IgD-negative memory B cell (primary cell): ENCODE measurements around the gene CBARP. TPM values are rescaled to one million over a fixed set of nuclear protein-coding genes. Genes with fewer than 3 reads are reported as not detected.
"Not testable (repeated sequence)": the region's sequence is repeated elsewhere in the genome, so short reads cannot be mapped to it uniquely, and the experiment has no call there.

Experiments
- H3K27ac Mint-ChIP-seq, 3 donors: one replicate each; pipeline ENCODE4 v1.8.0; 2020 to 2022; ENCODE audit warnings: mild to moderate bottlenecking in 3 of 3, mixed read lengths in 3 of 3, moderate library complexity in 1 of 3
- H3K27me3 Mint-ChIP-seq: one replicate; pipeline ENCODE4 v1.8.0; 2021; ENCODE audit warnings: mixed read lengths
- H3K36me3 Mint-ChIP-seq: one replicate; pipeline ENCODE4 v1.8.0; 2020; ENCODE audit warnings: mild to moderate bottlenecking, mixed read lengths
- H3K4me1 Mint-ChIP-seq, 3 donors: one replicate each; pipeline ENCODE4 v1.8.0; 2020 to 2022; ENCODE audit warnings: mixed read lengths in 3 of 3, mild to moderate bottlenecking in 1 of 3
- H3K4me3 Mint-ChIP-seq, 4 donors: one replicate each; pipeline ENCODE4 v1.8.0; 2020 to 2022; ENCODE audit warnings: mild to moderate bottlenecking in 4 of 4, mixed read lengths in 4 of 4, moderate library complexity in 3 of 4
- H3K9me3 Mint-ChIP-seq, 3 donors: one replicate each; pipeline ENCODE4 v1.8.0; 2020 to 2021; ENCODE audit warnings: mixed read lengths in 3 of 3, mild to moderate bottlenecking in 1 of 3
- polyA plus RNA-seq: library from polyadenylated mRNA; unstranded; fragments of 300-500 nt; fragmentation: Illumina TruSeq; gene quantifications from one replicate; pipeline ENCODE4 v1.2.3, GENCODE V29; 2021

CBARP gene
- polyA plus RNA-seq, 1 donor from 2014 or later: not detected

- H3K27me3 Mint-ChIP-seq: no peaks in the 10 kb centered on the region
- no peak overlapping the region for H3K4me3 Mint-ChIP-seq
- H3K9me3 Mint-ChIP-seq: no peaks in the 10 kb centered on the region
- peaks cover 5% of the 10 kb centered on the region for H3K36me3 Mint-ChIP-seq
- H3K4me1 Mint-ChIP-seq: peaks cover 11 to 13% (median 12%) of the 10 kb centered on the region in 3 donors
- peak overlapping the region in 1 of 3 donors; percentile 72 for H3K27ac Mint-ChIP-seq
These were observed 20.4 kb downstream of the CBARP start for GRCh38 chr19:1217366-1217765.

- peak overlapping the region in 1 of 3 donors; percentile 72 for H3K27ac Mint-ChIP-seq
- H3K4me1 Mint-ChIP-seq: peaks cover 11 to 13% (median 12%) of the 10 kb centered on the region in 3 donors
- H3K4me3 Mint-ChIP-seq: no peak overlapping the region
- peaks cover 5% of the 10 kb centered on the region for H3K36me3 Mint-ChIP-seq
- H3K9me3 Mint-ChIP-seq: no peaks in the 10 kb centered on the region
- no peaks in the 10 kb centered on the region for H3K27me3 Mint-ChIP-seq
These were observed 21.0 kb downstream of the CBARP start for GRCh38 chr19:1216756-1217155.

DNA sequence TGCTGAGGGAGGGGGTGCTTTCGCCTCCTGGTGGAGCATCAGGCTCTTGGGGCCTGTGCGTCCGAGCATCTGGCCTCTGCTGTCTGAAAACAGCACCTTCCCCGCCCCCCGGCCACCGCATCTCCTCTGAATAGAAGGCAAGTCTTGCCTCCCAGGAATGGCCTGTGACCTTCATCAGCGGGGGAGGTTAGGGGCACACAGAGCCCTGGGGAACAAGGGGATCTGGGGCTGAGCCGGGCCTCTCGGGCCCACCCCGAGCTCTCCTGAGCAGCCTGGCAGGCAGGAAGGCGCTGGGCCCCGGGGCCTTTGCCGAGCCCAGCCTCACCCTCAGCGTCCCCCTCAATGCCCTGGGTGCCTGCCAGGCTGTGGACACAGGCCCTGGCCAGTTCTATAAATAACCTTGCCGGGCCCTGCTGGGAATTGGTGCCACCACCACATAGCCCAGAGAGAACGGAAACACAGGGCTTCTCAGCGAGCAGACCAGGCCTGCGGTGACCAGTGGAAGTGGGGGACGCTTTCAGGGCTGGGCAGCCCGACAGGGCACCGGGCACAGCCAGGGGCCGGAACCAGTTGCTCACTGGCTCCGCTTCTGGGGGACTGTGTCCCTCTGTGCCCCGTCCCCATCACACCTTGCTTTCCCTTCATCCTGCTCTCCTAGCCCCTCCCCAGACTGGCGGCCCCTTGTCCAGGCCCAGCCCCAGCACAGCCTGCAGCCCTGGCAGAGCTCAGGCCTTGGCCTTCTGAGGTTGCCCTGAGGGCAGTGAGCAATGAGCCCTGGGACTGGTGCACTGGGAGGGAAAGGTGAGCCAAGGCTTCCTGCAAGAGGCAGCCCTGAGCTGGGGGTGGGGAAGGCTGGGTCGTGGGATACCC lies 22.7 kb downstream of the CBARP start:
- no peaks in the 10 kb centered on the region for H3K27me3 Mint-ChIP-seq
- peaks cover 5% of the 10 kb centered on the region for H3K36me3 Mint-ChIP-seq
- H3K4me1 Mint-ChIP-seq: peaks cover 11 to 18% (median 12%) of the 10 kb centered on the region in 3 donors
- H3K9me3 Mint-ChIP-seq: no peaks in the 10 kb centered on the region
- H3K4me3 Mint-ChIP-seq: no peak overlapping the region
- no peak overlapping the region for H3K27ac Mint-ChIP-seq

DNA sequence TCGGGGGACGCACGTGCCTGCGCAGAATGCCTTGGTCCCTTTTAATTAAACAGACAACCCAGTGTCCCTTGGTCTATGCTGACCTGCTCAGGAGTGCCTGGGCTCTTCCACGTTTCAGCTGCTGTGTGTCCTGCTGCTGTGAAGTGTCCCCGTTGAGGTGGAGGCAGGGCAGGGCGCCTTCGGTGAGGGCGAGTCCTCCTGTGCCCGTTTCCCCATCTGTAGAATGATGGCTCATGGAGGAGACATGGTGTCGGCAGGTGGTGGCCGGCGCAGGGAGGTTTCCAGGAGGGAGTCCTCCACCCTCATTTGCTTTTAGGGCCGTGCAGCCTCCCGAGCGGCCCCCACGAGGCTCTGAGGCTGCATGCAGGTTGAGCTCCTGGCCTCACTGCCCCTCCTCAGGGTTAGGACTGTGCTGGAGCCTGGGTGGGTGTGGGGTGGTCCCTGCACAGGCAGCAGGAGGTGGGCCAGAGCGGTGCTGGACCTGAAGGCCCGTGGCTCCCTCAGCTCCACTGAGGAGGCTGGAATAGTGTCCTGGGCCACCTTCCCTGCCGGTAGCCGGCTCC lies 23.4 kb downstream of the CBARP start:
- Mint-ChIP-seq H3K27ac (peak overlapping the region; percentile 88 to 91 (median 90)), H3K4me3 (peak overlapping the region in 2 of 4 donors; percentile 30 to 90), H3K27me3 (no peaks in the 10 kb centered on the region), H3K36me3 (peaks cover 5% of the 10 kb centered on the region), H3K4me1 (peaks cover 11 to 21% (median 12%) of the 10 kb centered on the region in 3 donors), H3K9me3 (no peaks in the 10 kb centered on the region)

GRCh38 chr19:1213391-1214286 lies 24.2 kb downstream of the CBARP start:
- no peaks in the 10 kb centered on the region for H3K27me3 Mint-ChIP-seq
- peaks cover 11 to 21% (median 12%) of the 10 kb centered on the region in 3 donors for H3K4me1 Mint-ChIP-seq
- peak overlapping the region; percentile 30 to 90 (median 75) for H3K4me3 Mint-ChIP-seq
- peak overlapping the region; percentile 88 to 91 (median 90) for H3K27ac Mint-ChIP-seq
- H3K9me3 Mint-ChIP-seq: no peaks in the 10 kb centered on the region
- peaks cover 5% of the 10 kb centered on the region for H3K36me3 Mint-ChIP-seq

DNA sequence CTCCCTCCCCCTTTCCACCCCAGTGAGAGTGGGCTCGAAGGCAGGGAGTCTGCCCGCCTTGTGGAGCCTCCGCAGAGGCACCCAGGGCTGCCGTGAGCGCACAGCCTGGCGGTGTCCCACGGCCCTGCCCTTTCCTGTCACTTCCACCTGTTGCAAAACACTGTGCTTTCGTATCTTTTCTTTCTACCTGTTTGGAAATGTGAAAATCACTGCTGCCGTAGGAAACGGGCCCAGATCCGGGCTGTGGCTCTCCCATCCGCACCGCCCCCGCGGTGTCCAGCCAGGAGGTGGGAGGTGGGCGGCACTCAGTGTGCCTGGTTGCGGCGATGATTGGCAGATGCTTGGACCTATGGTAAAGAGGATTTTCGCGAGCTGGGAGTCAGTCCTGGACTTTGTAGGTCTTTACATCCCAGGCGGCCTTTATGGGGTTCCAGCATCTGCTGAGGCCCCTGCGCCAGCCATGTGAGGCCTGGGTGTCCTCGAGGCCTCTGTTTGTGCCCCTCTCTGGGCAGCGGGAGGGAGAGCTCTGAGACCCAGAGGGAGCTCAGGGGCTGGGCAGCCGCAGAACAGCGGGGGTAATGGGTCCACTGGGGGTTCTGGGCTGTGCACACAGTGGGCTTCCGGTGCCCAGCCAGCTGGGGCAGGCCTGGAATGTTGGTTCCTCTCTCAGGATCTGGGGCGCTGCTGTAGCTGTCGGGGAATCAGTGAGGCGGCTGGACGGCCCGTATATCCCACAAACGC lies 26.1 kb downstream of the CBARP start:
- peaks cover 12 to 22% (median 21%) of the 10 kb centered on the region in 3 donors for H3K4me1 Mint-ChIP-seq

DNA sequence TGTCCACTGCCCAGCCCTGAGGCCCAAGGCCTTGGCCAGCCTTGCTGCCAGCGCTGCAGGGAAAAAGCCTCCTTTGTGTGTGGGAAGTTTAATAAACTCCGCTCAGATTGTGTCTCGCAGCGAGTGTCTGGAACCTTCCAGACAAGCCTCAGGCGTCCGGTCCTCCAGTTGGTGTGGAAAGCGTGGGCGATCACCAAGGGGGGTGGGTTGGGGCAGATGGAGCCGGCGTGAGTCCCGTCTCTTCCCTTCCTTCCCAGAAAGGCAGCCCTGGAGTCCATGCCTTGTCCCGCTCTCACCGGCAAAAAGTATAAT lies 27.6 kb downstream of the CBARP start:
- Mint-ChIP-seq H3K27me3 (no peaks in the 10 kb centered on the region), H3K27ac (no peak overlapping the region), H3K36me3 (peaks cover 2% of the 10 kb centered on the region), H3K9me3 (no peaks in the 10 kb centered on the region), H3K4me1 (peaks cover 12 to 23% (median 21%) of the 10 kb centered on the region in 3 donors), H3K4me3 (peak overlapping the region in 2 of 4 donors; percentile 28 to 61)

More for the DNA sequence above, 26.1 kb downstream of the CBARP start:
- Mint-ChIP-seq H3K27ac (peak overlapping the region in 1 of 3 donors; percentile 59), H3K9me3 (no peaks in the 10 kb centered on the region), H3K4me3 (peak overlapping the region in 2 of 4 donors; percentile 37 to 42), H3K27me3 (no peaks in the 10 kb centered on the region), H3K36me3 (peaks cover 2% of the 10 kb centered on the region)

GRCh38 chr19:1208830-1209229 lies 29.0 kb downstream of the CBARP start:
- H3K27ac Mint-ChIP-seq, H3K9me3 Mint-ChIP-seq, H3K27me3 Mint-ChIP-seq, H3K36me3 Mint-ChIP-seq: not testable (repeated sequence)
- Mint-ChIP-seq H3K4me1 (peaks cover 7 to 18% (median 16%) of the 10 kb centered on the region in 3 donors), H3K4me3 (peak overlapping the region in 1 of 4 donors; percentile 49)

GRCh38 chr19:1206864-1207450 lies 30.8 kb downstream of the CBARP start:
- H3K4me1 Mint-ChIP-seq: peaks cover 3 to 12% (median 12%) of the 10 kb centered on the region in 3 donors
- H3K36me3 Mint-ChIP-seq: no peaks in the 10 kb centered on the region
- H3K27me3 Mint-ChIP-seq: no peaks in the 10 kb centered on the region
- H3K4me3 Mint-ChIP-seq: peak overlapping the region; percentile 89 to 99 (median 98)
- H3K9me3 Mint-ChIP-seq: no peaks in the 10 kb centered on the region
- peak overlapping the region; percentile 94 to 96 (median 94) for H3K27ac Mint-ChIP-seq

DNA sequence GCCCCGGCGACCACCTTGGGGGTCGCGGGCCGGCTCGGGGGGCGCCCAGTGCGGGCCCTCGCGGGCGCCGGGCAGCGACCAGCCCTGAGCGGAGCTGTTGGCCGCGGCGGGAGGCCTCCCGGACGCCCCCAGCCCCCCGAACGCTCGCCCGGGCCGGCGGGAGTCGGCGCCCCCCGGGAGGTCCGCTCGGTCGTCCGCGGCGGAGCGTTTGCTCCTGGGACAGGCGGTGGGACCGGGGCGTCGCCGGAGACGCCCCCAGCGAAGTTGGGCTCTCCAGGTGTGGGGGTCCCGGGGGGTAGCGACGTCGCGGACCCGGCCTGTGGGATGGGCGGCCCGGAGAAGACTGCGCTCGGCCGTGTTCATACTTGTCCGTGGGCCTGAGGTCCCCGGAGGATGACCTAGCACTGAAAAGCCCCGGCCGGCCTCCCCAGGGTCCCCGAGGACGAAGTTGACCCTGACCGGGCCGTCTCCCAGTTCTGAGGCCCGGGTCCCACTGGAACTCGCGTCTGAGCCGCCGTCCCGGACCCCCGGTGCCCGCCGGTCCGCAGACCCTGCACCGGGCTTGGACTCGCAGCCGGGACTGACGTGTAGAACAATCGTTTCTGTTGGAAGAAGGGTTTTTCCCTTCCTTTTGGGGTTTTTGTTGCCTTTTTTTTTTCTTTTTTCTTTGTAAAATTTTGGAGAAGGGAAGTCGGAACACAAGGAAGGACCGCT lies 31.5 kb downstream of the CBARP start:
- Mint-ChIP-seq H3K4me1 (peaks cover 3 to 12% (median 8%) of the 10 kb centered on the region in 3 donors), H3K4me3 (peak overlapping the region; percentile 89 to 99 (median 98)), H3K36me3 (no peaks in the 10 kb centered on the region), H3K9me3 (no peaks in the 10 kb centered on the region), H3K27ac (peak overlapping the region; percentile 94 to 96 (median 94)), H3K27me3 (no peaks in the 10 kb centered on the region)

GRCh38 chr19:1205114-1206099 lies 32.4 kb downstream of the CBARP start, which contains the start of gene STK11:
Gene STK11 (plus strand): TSS chr19:1205778. CDS start chr19:1206914, 1,136 bp downstream.
- Mint-ChIP-seq H3K27ac (peak within 1 kb of the TSS; percentile 94 to 96 (median 94)), H3K9me3 (no peaks in the 10 kb centered on the region), H3K4me1 (peaks cover 3 to 12% (median 8%) of the 10 kb centered on the region in 3 donors), H3K4me3 (peak within 1 kb of the TSS; percentile 89 to 99 (median 98)), H3K36me3 (no peaks in the 10 kb centered on the region), H3K27me3 (no peaks in the 10 kb centered on the region)

DNA sequence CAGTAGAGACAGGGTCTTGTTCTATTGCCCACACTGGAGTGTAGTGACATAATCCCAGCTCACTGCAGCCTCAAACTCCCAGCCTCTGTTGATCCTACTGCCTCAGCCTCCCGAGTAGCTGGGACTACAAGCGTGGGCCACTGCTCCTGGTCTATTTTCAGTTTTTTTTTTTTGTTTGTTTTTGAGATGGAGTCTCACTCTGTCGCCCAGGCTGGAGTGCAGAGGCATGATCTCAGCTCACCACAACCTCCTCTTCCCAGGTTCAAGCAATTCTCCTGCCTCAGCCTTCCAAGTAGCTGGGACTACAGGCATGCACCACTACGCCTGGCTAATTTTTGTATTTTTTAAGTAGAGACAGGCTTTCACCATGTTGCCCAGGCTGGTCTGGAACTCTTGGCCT lies 37.2 kb downstream of the CBARP start:
- peak overlapping the region in 1 of 4 donors; percentile 12 for H3K4me3 Mint-ChIP-seq
- H3K9me3 Mint-ChIP-seq, H3K27me3 Mint-ChIP-seq, H3K36me3 Mint-ChIP-seq, H3K4me1 Mint-ChIP-seq: not testable (repeated sequence)
- peak overlapping the region in 1 of 3 donors; percentile 21 for H3K27ac Mint-ChIP-seq
